GM10248 (cell line): ENCODE data around the gene HCN4.

Source experiments
- CTCF ChIA-PET: fragments of 300-600 bp; sonication (Branson Sonifier 250); formaldehyde crosslinking; extraction: SDS; loops from one replicate; lab custom pipeline; 2021; ENCODE audit warnings: antibody characterized with exemption; lab: Yijun Ruan, JAX
- POLR2A ChIA-PET: fragments of 350-650 bp; sonication (Branson Sonifier 250); formaldehyde crosslinking; extraction: SDS; loops from one replicate; lab custom pipeline; 2020; ENCODE audit warnings: antibody characterized with exemption; lab: Yijun Ruan, JAX
- DNase-seq: peaks from one replicate; pipeline ENCODE4 v3.0.0; 2012; ENCODE audit errors: extremely low spot score
- TF ChIP-seq, protein P1 (sequence below): IDR thresholded peaks from 2 replicates; pipeline ENCODE4 v1.5.1; 2012; ENCODE audit warnings: mild to moderate bottlenecking, low read depth; ENCODE audit errors: extremely low read depth, missing control alignments, control extremely low read depth

Gene HCN4

DNA sequence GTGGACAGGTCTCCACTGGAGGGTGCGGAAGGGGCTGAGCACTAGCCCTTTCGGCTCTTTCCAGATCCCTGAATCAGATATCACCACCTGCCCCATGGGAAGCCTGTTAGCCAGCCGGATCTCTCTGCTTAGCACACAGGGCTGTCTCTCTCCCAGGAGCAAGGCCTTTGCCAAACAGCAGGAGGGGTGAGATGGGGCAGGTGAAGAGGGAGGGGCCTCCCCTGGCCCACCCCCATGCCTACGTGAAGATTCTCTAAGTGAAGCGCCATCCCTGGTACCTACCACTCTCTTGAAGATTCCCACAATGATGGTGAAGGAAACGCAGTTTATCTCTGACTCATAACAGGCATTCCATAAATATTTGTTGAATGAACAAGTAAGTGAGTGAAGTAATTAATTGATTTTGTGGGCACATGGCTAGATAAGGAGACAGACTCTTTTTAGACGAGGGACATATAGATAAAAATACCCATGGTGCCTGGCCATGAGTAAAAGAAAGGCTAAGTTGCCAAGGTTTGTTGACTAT lies 19.6 kb upstream of the HCN4 start:
- CTCF ChIA-PET = interaction anchor here (1.3 kb wide), 1 partner anchor 9 kb away, joined by 4 read pairs; no protein-coding TSS in a partner anchor
- POLR2A ChIA-PET = no interaction called here
- TF ChIP-seq, protein P1, sequence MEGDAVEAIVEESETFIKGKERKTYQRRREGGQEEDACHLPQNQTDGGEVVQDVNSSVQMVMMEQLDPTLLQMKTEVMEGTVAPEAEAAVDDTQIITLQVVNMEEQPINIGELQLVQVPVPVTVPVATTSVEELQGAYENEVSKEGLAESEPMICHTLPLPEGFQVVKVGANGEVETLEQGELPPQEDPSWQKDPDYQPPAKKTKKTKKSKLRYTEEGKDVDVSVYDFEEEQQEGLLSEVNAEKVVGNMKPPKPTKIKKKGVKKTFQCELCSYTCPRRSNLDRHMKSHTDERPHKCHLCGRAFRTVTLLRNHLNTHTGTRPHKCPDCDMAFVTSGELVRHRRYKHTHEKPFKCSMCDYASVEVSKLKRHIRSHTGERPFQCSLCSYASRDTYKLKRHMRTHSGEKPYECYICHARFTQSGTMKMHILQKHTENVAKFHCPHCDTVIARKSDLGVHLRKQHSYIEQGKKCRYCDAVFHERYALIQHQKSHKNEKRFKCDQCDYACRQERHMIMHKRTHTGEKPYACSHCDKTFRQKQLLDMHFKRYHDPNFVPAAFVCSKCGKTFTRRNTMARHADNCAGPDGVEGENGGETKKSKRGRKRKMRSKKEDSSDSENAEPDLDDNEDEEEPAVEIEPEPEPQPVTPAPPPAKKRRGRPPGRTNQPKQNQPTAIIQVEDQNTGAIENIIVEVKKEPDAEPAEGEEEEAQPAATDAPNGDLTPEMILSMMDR = no peak
- DNase-seq = no peak

DNA sequence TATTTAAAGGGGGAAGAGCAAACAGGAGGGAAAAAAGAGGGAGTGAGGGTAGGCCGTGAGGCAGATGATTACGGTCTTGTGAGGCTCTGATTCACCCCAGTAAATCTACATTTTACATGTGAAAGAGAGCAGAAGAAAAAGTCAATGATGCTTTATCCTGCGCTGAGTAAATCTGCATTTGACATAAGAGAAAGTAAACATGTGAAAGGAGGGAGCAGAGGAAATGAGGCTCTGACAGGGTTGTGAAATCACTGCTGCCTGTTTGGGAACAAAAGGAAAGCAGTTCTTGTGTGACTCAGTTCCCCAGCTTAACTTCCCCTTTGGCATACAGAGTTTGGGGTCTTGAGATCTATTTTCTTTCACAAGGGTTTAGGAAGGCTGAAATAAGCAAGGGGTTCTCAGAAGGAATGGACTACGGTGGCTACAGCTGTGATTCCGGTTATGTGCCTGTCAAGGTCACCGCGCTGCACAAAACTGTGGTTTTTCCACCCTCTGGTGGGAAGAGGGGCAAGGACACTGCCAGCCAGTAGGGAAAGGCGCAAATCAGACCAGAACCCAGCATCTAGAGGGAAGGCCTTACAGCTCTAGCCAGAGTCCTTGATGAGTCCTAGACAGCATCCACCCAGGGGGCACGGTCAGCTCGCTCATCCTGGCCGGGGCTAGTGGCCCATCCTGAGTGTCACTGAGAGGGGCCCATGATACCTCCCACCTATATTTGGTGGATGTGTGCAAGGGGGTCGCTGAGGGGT lies 18.9 kb upstream of the HCN4 start:
- ChIA-PET POLR2A (no interaction called here), CTCF (interaction anchor here (1.3 kb wide), 1 partner anchor 9 kb away, joined by 4 read pairs; no protein-coding TSS in a partner anchor)
- DNase-seq = no peak
- TF ChIP-seq, protein P1 = no peak

DNA sequence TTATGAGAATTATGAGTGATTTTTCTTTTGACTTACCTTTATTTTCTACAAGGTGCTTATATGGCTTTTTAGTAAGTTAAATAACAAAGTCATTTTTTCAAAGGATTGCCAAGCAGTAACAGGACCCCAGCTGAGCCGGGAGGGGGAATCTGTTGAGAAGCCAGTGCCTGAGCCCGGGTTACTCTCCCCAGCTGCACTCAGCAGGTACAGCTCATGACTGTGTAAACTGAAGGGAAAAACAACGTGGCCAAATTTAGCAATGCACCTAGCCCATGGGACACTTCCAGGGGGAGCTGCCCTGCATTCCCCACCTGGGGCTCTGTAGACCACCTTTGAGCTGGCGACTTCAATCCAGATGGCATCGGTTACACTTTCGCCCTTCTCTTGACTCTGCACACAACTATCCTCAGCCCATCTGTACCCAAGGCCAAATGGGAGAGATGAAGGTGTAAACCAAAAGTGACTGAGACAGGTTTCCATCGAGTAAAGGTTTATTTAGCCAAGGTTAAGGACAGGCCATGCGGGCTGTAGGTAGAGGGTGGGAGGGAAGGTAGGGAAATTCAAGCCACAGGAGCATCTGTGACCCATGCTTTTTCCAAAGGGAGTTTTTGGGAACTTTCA lies 18.2 kb upstream of the HCN4 start:
- CTCF ChIA-PET = interaction anchor here (1.3 kb wide), 1 partner anchor 8 kb away, joined by 4 read pairs; no protein-coding TSS in a partner anchor
- TF ChIP-seq, protein P1 = no peak
- no peak for DNase-seq
- POLR2A ChIA-PET = no interaction called here

DNA sequence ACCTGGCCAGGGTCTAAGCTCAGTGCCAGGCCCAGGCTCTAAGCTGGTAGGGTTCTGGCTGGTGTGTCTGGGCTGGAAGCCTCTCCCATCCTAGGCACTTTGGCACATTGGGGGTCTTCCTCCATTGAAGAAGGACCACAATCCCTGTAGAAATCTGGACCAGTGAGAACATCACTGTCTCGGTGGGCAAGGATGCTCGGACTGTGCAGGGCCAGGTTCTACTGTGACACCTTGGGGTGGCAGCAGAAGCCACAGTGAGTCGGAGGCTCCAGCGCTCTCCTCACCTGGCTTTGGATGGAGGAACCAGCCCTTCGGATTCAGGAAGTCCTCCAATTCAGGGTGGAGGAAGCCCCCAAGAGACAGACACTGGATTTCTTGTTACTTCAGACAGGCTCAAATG lies 17.5 kb upstream of the HCN4 start:
- CTCF ChIA-PET = no interaction called here
- TF ChIP-seq, protein P1 = no peak
- no peak for DNase-seq
- POLR2A ChIA-PET = no interaction called here

DNA sequence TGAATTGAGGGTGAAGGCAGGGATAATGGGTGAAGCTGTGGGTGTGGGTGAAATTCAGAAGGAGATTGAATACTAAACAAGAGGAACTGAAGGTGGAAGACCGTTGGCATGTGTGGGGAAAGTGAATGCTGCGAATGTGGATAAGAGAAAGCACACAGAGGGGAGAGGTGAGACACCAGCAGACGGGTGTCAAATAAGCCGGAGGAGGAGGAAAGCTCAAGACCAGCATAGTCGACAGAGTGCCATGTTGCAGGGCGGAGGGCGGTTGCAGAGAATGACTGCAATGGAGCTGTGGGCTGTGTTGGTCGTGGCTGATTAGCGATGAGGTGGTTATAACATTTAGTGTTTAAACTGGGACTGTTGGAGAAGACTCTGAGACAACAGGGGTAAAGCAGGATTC lies 16.4 kb upstream of the HCN4 start:
- ChIA-PET CTCF (interaction anchor here (0.9 kb wide), 1 partner anchor 32 kb away, joined by 3 read pairs; no protein-coding TSS in a partner anchor), POLR2A (no interaction called here)
- TF ChIP-seq, protein P1 = no peak
- no peak for DNase-seq

DNA sequence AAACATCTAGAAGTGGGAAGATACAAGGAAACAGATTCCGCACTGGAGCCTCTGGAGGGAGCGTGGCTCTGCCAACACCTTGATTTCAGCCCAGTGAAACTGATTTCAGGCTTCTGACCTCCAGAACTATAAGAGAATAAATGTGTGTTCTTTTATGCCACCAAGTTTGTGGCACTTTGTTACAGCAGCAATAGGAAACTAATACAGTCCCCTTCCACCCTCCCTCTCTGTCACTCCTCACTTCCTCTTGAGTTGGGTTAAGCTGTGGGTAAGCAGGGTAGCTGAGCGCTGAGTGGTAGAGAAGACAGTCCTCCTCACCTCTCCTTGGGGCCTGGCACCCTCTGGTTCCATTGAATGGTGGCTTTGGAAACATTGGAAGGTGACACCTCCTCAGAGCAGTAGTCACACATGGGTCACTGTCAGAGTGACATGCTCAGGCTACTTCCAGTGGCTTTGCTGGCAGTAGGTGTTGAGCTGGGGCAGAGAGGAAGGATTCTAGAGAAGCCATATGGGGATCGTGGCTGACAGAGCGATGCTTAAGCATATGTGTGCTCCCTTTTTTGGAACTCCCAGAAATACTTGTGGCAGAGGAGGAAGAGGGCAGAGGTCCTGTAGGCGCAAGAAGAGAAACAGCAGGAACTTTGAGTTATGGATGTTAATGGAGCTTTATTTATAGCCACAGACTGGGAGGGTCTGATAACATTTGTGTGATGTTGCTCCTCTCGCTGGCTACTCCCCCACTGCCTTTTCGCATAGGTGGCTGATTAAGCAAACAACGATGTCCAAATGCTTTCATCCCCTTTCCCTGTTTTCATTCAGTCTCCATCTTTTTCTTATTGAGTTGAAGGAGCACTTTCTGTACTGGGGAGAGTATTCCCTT lies 14.8 kb upstream of the HCN4 start:
- CTCF ChIA-PET = no interaction called here

More for the DNA sequence above, 14.8 kb upstream of the HCN4 start:
- TF ChIP-seq, protein P1 = no peak
- DNase-seq = no peak
- POLR2A ChIA-PET = no interaction called here
